SU-DHL-6 (cell line): ENCODE data around the gene SIK2.
"Not testable (repeated sequence)": the region's sequence is repeated elsewhere in the genome, so short reads cannot be mapped to it uniquely, and the experiment has no call there.

Source experiments
- H2AFZ ChIP-seq: fragments of 200-600 bp; sonication (generic); 2 replicates; pipeline ENCODE4 v1.6.1; 2014; ENCODE audit warnings: low read depth, mild to moderate bottlenecking, moderate library complexity, mixed read lengths, antibody characterized with exemption, low read length; ENCODE audit not compliant: severe bottlenecking
- H3F3A ChIP-seq: fragments of 200-600 bp; shearing (Covaris generic); 2 replicates; pipeline ENCODE4 v1.6.0; 2016; ENCODE audit warnings: antibody characterized with exemption, mild to moderate bottlenecking; ENCODE audit not compliant: insufficient read depth
- H3K27ac ChIP-seq: fragments of 200-600 bp; sonication (generic); 2 replicates; pipeline ENCODE4 v1.5.1; 2016; ENCODE audit warnings: low read depth, mild to moderate bottlenecking, low read length, moderate library complexity, mixed read lengths
- H3K27me3 ChIP-seq: fragments of 200-600 bp; sonication (generic), shearing (Covaris generic); 2 replicates; pipeline ENCODE4 v1.6.0; 2014; ENCODE audit warnings: mild to moderate bottlenecking, low read length
- H3K36me3 ChIP-seq: fragments of 200-600 bp; sonication (generic); 2 replicates; pipeline ENCODE4 v1.6.1; 2014; ENCODE audit warnings: mild to moderate bottlenecking, low read length, mixed read lengths
- H3K4me2 ChIP-seq: fragments of 300-600, 200-600 bp; shearing (Covaris generic), sonication (generic); 2 replicates; pipeline ENCODE4 v1.6.0; 2014; ENCODE audit warnings: low read length, low read depth, mild to moderate bottlenecking; ENCODE audit not compliant: poor library complexity, severe bottlenecking
- H3K4me3 ChIP-seq: fragments of 200-600 bp; sonication (generic); 2 replicates; pipeline ENCODE4 v1.5.1; 2014; ENCODE audit warnings: antibody characterized with exemption, low read length, mild to moderate bottlenecking, mixed read lengths; ENCODE audit not compliant: insufficient read depth, poor library complexity, severe bottlenecking
- H3K79me2 ChIP-seq: fragments of 200-600 bp; sonication (generic); 2 replicates; pipeline ENCODE4 v1.6.1; 2014; ENCODE audit warnings: mild to moderate bottlenecking, low read length, moderate library complexity; ENCODE audit not compliant: insufficient read depth
- H3K9ac ChIP-seq: fragments of 200-600 bp; sonication (generic); 2 replicates; pipeline ENCODE4 v1.7.0; 2014; ENCODE audit warnings: mild to moderate bottlenecking, low read length
- H3K9me2 ChIP-seq: fragments of 200-600 bp; sonication (generic); replicated peaks from 2 replicates; pipeline ENCODE4 v1.6.1; 2014; ENCODE audit warnings: low read length; ENCODE audit not compliant: insufficient read depth
- H3K9me3 ChIP-seq: fragments of 200-600 bp; sonication (generic); 2 replicates; pipeline ENCODE4 v1.6.1; 2014; ENCODE audit warnings: low read length, mixed read lengths; ENCODE audit not compliant: insufficient read depth
- H4K20me1 ChIP-seq: fragments of 200-600 bp; sonication (generic); 2 replicates; pipeline ENCODE4 v1.6.1; 2014; ENCODE audit warnings: low read depth, mild to moderate bottlenecking, antibody characterized with exemption, low read length, moderate library complexity, mixed read lengths
- CTCF ChIP-seq: fragments of 200-600 bp; sonication (generic); IDR thresholded peaks from one replicate; pipeline ENCODE4 v1.5.1; 2017; ENCODE audit warnings: antibody characterized with exemption, mild to moderate bottlenecking, low read length, moderate library complexity; ENCODE audit not compliant: insufficient read depth, poor library complexity, severe bottlenecking
- EZH2phosphoT487 ChIP-seq: fragments of 200-600 bp; sonication (generic), shearing (Covaris generic); conservative IDR thresholded peaks from 2 replicates; pipeline ENCODE4 v1.6.1; 2018; ENCODE audit warnings: mild to moderate bottlenecking, antibody characterized with exemption, low read length, moderate library complexity, mixed read lengths

Gene SIK2

GRCh38 chr11:111770581-111771134, 168.4 kb downstream of the SIK2 start:
- no peaks in the 10 kb centered on the region for H3F3A ChIP-seq
- no peaks in the 10 kb centered on the region for H4K20me1 ChIP-seq
- H2AFZ ChIP-seq = no peak overlapping the region
- H3K4me2 ChIP-seq = no peak overlapping the region
- H3K9me3 ChIP-seq = no peaks in the 10 kb centered on the region
- H3K9ac ChIP-seq = no peak overlapping the region
- TF ChIP-seq CTCF (no peak), EZH2phosphoT487 (no peak)
- no peaks in the 10 kb centered on the region for H3K9me2 ChIP-seq
- no peaks in the 10 kb centered on the region for H3K27me3 ChIP-seq
- H3K27ac ChIP-seq = no peak overlapping the region
- no peaks in the 10 kb centered on the region for H3K36me3 ChIP-seq
- H3K4me3 ChIP-seq = no peak overlapping the region
- no peaks in the 10 kb centered on the region for H3K79me2 ChIP-seq

DNA sequence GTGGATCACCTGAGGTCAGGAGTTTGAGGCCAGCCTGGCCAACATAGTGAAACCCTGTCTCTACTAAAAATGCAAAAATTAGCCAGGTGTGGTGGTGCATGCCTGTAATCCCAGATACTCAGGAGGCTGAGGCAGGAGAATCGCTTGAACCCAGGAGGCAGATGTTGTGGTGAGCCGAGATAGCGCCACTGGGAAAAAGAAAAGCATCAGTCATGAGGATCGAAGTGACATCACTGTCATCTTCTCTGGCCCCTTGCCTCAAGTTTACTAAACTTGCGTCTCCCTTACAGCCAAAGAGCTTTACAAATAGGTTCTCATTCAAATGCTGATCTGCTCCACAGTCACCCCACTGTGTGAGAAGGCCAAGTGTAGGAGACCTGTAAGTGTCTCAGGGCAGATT, 169.0 kb downstream of the SIK2 start:
- not testable (repeated sequence) for H3K4me3 ChIP-seq, H3K79me2 ChIP-seq, H3K36me3 ChIP-seq, H3K9ac ChIP-seq, H3K9me3 ChIP-seq, H4K20me1 ChIP-seq, H3F3A ChIP-seq, H3K9me2 ChIP-seq, H3K27me3 ChIP-seq, H3K4me2 ChIP-seq, H2AFZ ChIP-seq, H3K27ac ChIP-seq

DNA sequence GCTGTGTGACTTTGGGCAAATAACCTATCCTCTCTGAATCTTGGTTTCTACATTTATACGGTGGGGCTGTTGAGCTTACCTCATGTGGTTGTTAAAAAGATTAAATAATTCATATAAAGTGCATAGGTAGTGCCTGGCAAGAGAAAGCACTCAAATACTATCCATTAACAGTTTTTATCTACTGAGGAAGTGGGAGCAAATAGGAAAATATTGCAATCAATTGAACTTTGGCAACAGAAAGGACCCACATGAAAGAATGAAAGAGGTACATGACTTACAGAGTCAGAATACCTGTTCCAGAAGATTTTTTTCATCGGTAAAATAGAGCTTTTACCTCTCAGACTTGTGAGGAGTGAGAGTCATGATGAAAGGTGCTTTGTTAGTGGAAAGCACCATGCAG, 170.3 kb downstream of the SIK2 start:
- no peaks in the 10 kb centered on the region for H4K20me1 ChIP-seq
- H3K79me2 ChIP-seq = no peaks in the 10 kb centered on the region
- H3K36me3 ChIP-seq = no peaks in the 10 kb centered on the region
- H3K9ac ChIP-seq = no peak overlapping the region
- no peaks in the 10 kb centered on the region for H3K9me2 ChIP-seq
- H3K4me2 ChIP-seq = no peak overlapping the region
- no peaks in the 10 kb centered on the region for H3K9me3 ChIP-seq
- no peaks in the 10 kb centered on the region for H3K27me3 ChIP-seq
- peaks cover 8% of the 10 kb centered on the region for H3F3A ChIP-seq
- TF ChIP-seq EZH2phosphoT487 (no peak), CTCF (no peak)
- H3K27ac ChIP-seq = no peak overlapping the region
- no peak overlapping the region for H3K4me3 ChIP-seq
- H2AFZ ChIP-seq = no peak overlapping the region

DNA sequence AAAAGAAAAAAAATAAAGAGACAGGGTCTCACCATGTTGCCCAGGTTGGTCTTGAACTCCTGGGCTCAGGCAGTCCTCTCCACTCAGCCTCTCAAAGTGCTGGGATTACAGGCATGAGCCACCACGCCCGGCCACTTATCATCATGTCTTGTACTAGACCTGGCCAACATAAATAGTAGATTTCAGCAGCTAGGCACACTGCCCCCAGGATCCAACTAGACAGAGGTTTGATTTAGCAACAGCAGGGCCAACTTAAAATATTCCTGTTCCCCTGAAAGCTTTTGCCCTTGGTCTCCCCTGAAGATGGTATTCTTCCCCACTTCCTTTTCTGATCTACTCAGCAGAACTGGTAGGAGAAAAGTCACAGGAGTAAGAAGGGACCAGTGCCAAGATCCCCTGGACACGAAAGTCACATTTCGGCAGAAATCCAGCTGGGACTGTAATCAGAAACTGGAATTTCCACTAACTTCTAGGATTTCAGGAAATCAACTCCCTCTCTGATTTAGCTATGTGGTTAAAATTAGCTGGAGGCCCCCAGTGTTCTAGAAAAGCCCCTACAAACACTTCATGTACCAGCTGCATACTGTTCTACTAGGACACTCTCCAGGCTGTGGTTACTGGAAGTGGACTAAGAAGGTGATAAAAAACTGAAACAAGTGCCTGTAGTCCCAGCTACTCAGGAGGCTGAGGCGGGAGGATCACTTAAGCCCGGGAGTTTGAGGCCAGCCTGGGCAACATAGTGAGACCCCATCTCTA, 172.9 kb downstream of the SIK2 start:
- no peak overlapping the region for H3K4me3 ChIP-seq
- TF ChIP-seq CTCF (no peak), EZH2phosphoT487 (no peak)
- H3F3A ChIP-seq = peaks cover 8% of the 10 kb centered on the region
- no peaks in the 10 kb centered on the region for H3K9me3 ChIP-seq
- no peak overlapping the region for H3K9ac ChIP-seq
- no peaks in the 10 kb centered on the region for H4K20me1 ChIP-seq
- H3K27ac ChIP-seq = no peak overlapping the region
- H3K36me3 ChIP-seq = no peaks in the 10 kb centered on the region
- H2AFZ ChIP-seq = no peak overlapping the region
- no peaks in the 10 kb centered on the region for H3K79me2 ChIP-seq
- H3K9me2 ChIP-seq = no peaks in the 10 kb centered on the region
- no peak overlapping the region for H3K4me2 ChIP-seq
- no peaks in the 10 kb centered on the region for H3K27me3 ChIP-seq
